Retinal pigment epithelial cell (primary cell): Measurements from ENCODE around the gene GPX7.

Source experiments
- DNase-seq: peaks from one replicate; pipeline ENCODE4 v3.0.0-alpha.2; 2010; ENCODE audit warnings: low read depth
- H3K4me3 ChIP-seq: 2 replicates; pipeline ENCODE4 v1.5.1; 2011; ENCODE audit warnings: mild to moderate bottlenecking, low read length, control low read depth, moderate library complexity
- CTCF ChIP-seq: conservative IDR thresholded peaks from 2 replicates; pipeline ENCODE4 v1.5.1; 2011; ENCODE audit warnings: low read depth, low read length, control low read depth, inconsistent platforms

GPX7 gene

GRCh38 chr1:52613636-52614373 is 11.6 kb downstream of the GPX7 start:
- no peak overlapping the region for H3K4me3 ChIP-seq
- no peak for TF ChIP-seq CTCF
- no peak for DNase-seq

- DNase-seq = no peak
- no peak for TF ChIP-seq CTCF
- H3K4me3 ChIP-seq = no peak overlapping the region
These were observed 12.5 kb downstream of the GPX7 start for GRCh38 chr1:52614671-52615070.

GRCh38 chr1:52615489-52616042 is 13.4 kb downstream of the GPX7 start:
- no peak for TF ChIP-seq CTCF
- no peak for DNase-seq
- H3K4me3 ChIP-seq = no peak overlapping the region

GRCh38 chr1:52621950-52622349 is 19.8 kb downstream of the GPX7 start:
- TF ChIP-seq CTCF = no peak
- DNase-seq = no peak
- H3K4me3 ChIP-seq = no peak overlapping the region

GRCh38 chr1:52623812-52624211 is 21.6 kb downstream of the GPX7 start:
- TF ChIP-seq CTCF = no peak
- no peak overlapping the region for H3K4me3 ChIP-seq
- DNase-seq = no peak

GRCh38 chr1:52627028-52627427 is 24.9 kb downstream of the GPX7 start:
- DNase-seq = no peak
- TF ChIP-seq CTCF = no peak
- H3K4me3 ChIP-seq = no peak overlapping the region
